ENCODE data around the gene IL17RB. TPM values are rescaled to one million over a fixed set of nuclear protein-coding genes. Genes with fewer than 3 reads are reported as not detected.

The IL17RB gene
- total RNA-seq, 1 experiment from 2014 or later, result 9.8 TPM

GRCh38 chr3:53813229-53813628 is 33.1 kb upstream of the IL17RB start:
- H3K4me1 Mint-ChIP-seq, result no peaks in the 10 kb centered on the region; a peak in 1 of 4 replicates
- H4K5ac ChIP-seq (ENCODE audit: insufficient read length, low read depth, low read length), result no peak overlapping the region
- no peak overlapping the region for H2AK5ac ChIP-seq (ENCODE audit: insufficient read length, low read length)
- no peak overlapping the region for H3K56ac ChIP-seq (ENCODE audit: insufficient read length, low read depth, low read length)
- H3K23ac ChIP-seq (ENCODE audit: insufficient read length, low read depth, low read length), result no peak overlapping the region
- H3T11ph ChIP-seq (ENCODE audit: low read length), result no peak overlapping the region
- H3K9me3 Mint-ChIP-seq, result no peaks in the 10 kb centered on the region
- no peak overlapping the region for H2BK12ac ChIP-seq (ENCODE audit: insufficient read length, low read depth, low read length)
- DNase-seq, result no peak
- H2BK20ac ChIP-seq (ENCODE audit: low read depth, low read length, poor library complexity, severe bottlenecking), result no peak overlapping the region
- no peak overlapping the region for H4K91ac ChIP-seq (ENCODE audit: insufficient read length, low read depth, low read length)
- H3K27me3 Mint-ChIP-seq (ENCODE audit: low read depth), result no peaks in the 10 kb centered on the region; the same call in 1 of the 2 replicates
- H3K36me3 Mint-ChIP-seq (ENCODE audit: insufficient read depth in 1 of 3, low read depth in 3 of 3), result peaks cover 0 to 11% (median 11%) of the 10 kb centered on the region in 3 experiments; a peak in 5 of 7 replicates
- H2BK5ac ChIP-seq (ENCODE audit: insufficient read length, low read length), result no peak overlapping the region
- H3K4ac ChIP-seq (ENCODE audit: low read depth, low read length), result no peak overlapping the region
- no peak overlapping the region for H3K18ac ChIP-seq (ENCODE audit: insufficient read length, low read depth, low read length)
- H3K27ac Mint-ChIP-seq, result no peak overlapping the region
- H3K23me2 ChIP-seq (ENCODE audit: insufficient read length, low read depth, low read length, poor library complexity, severe bottlenecking), result no peaks in the 10 kb centered on the region
- no peak overlapping the region for H3K14ac ChIP-seq (ENCODE audit: insufficient read depth, low read length)
- no peaks in the 10 kb centered on the region for H4K20me1 ChIP-seq (ENCODE audit: control insufficient read depth, insufficient read depth, insufficient read length)
- H3K27me3 ChIP-seq (ENCODE audit: insufficient read depth, low read length), result no peaks in the 10 kb centered on the region
- H4K8ac ChIP-seq (replicated peaks; ENCODE audit: insufficient read length, low read depth, low read length), result no peak overlapping the region
- no peak overlapping the region for H2BK15ac ChIP-seq (ENCODE audit: low read depth, low read length)
- H2BK120ac ChIP-seq (ENCODE audit: low read depth, low read length, poor library complexity, severe bottlenecking), result no peak overlapping the region
- no peaks in the 10 kb centered on the region for H3K4me1 ChIP-seq (ENCODE audit: insufficient read depth, low read length)
- H3K9ac ChIP-seq (ENCODE audit: extremely low read depth, insufficient read length, low read length), result no peak overlapping the region
- H3K79me1 ChIP-seq (ENCODE audit: insufficient read depth, low read depth, low read length, poor library complexity, severe bottlenecking), result no peaks in the 10 kb centered on the region
- H3K9me3 ChIP-seq (ENCODE audit: control insufficient read depth, low read depth, low read length), result no peaks in the 10 kb centered on the region
- no peak overlapping the region for H3K27ac ChIP-seq (ENCODE audit: insufficient read length, low read depth, low read length)
- TF ChIP-seq CTCF (conservative IDR thresholded peaks at IDR 0.05), result no peak
- no peak overlapping the region for H3K4me3 Mint-ChIP-seq
- no peak overlapping the region for H2AFZ ChIP-seq (ENCODE audit: low read length)
- no CpG with 5 or more reads among the region's 5 CpGs for WGBS (ENCODE audit: extremely low coverage, insufficient read length, low lambda C conversion rate)
- no peaks in the 10 kb centered on the region for H3K79me2 ChIP-seq (ENCODE audit: insufficient read depth, low read length)
- H3K4me2 ChIP-seq (ENCODE audit: insufficient read depth, insufficient read length, low read length), result no peak overlapping the region

Data from H9 (cell line).